Stimulated activated CD4-positive, alpha-beta T cell treated with anti-CD3 and anti-CD28 coated beads, Interleukin-2, amount 100 ng/mL, for 48 hours (primary cell): ENCODE measurements around the gene PAMR1.

ENCODE experiments used
- DNase-seq, 2 donors: peaks; one replicate each; pipeline ENCODE4 v3.0.0-alpha.2; 2020

PAMR1 gene

GRCh38 chr11:35393098-35393497 is 132.3 kb downstream of the PAMR1 start:
- no peak for DNase-seq

DNA sequence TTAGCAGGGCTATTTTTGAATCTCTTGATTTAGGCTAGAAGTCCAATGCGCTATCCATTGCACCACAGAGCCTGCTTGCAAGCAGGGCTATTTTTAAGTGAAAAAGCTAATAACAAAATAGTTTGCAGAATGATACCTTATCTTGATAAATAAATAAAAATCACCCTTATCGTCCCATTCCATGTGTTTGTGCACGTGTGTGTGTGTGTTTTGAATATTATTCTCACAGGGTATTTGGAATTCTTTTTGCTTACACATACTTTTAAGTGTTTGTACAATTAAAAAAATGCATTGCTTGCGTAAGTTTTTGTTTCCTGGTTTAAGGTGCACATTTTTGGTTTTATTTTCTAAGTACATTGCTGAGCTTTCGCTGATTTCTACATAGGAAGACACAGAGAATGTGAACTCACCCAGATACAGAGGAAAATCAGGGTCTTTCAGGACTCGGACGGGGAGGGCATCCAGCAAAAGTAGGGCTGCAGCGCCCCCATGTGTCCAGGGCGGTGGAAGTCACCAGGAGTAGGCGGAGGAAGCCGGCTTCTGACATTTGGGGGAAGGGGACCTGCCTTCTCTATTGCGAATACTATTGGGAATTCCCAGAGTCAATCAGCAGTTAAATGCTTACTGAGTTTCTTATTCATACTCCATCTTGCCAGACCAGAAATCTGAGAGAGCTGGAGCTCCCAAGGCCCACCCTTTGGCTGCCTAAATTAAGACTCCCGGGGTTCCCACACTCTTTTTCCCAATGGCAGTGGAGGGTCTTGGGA is 133.3 kb downstream of the PAMR1 start:
- DNase-seq, result peak; percentile 88

GRCh38 chr11:35390737-35391682 is 134.4 kb downstream of the PAMR1 start:
- peak; percentile 14 to 29 for DNase-seq

DNA sequence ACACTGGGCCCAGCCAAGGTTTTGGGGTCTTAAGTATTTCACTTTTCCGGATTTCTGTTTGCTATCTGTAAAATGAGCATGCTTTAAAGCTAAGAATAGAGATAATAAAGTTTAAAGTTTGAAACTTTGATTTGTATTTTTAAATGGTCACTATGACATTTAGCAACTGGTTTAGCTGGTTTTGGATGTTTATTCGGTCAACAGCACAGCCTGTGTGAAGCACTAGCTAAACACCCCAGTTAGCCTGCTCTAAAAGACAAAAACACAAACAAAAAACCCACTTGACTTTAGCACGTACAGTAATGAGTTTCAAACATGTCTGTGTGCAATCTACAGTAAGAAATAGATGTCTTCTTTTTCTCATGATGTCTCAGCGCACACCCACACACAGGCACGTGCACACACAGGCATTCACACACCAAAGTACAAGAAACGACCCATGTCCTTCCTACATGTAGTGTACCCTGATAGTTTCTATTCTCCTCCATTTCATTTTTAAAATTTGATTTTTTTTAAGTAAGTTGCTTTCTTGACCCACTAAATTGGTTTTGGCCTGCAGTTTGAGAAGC is 135.4 kb downstream of the PAMR1 start:
- peak; percentile 22 to 31 for DNase-seq

GRCh38 chr11:35389112-35389511 is 136.3 kb downstream of the PAMR1 start:
- DNase-seq, result no peak

DNA sequence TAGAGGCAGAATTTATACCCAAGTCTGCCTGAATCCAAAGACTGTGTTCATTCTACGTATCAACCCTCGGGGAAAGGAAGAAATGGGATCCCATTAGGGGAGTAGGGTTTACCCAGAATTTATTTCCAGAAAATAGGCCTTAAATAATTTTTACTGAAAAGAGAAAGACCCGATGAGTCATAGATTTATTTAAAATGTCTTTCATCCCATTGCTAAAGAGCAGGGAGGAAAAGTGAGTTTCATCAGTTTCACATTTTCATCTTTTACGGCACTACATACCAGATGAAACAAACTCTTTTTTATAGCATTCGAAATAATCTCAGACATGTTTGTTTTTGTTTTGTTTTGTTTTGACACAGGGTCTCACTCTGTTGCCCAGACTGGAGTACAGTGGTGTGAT is 137.4 kb downstream of the PAMR1 start:
- no peak for DNase-seq

- DNase-seq, result no peak
Observed at GRCh38 chr11:35387111-35387982, 138.1 kb downstream of the PAMR1 start.

DNA sequence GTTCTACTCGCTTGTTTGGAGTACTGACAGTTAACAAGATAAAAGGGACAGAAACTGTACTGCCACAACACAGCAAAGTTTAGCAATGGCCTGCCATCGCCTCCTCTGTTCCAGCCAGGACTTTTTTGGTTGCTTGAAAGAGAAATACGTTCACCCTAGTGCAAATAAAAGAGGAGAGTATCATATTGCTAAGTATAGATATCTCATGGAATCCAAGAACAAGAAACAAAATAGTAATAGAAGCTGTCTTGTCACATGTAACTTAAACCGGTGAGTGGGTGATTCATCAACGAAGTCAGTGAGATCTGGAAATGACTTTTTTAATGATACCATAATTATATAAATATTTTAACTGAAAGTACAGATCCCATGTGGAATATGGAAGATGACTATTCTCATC is 141.5 kb downstream of the PAMR1 start:
- no peak for DNase-seq
